ENCODE results near the gene ZNF79. TPM values are rescaled to one million over a fixed set of nuclear protein-coding genes. Genes with fewer than 3 reads are reported as not detected.

The ZNF79 gene
- total and polyA plus RNA-seq, 2 of the 8 experiments (the other 6 are each of a cell fraction or from before 2014, with no cell fraction given) = 2.4 to 7.4 TPM

DNA sequence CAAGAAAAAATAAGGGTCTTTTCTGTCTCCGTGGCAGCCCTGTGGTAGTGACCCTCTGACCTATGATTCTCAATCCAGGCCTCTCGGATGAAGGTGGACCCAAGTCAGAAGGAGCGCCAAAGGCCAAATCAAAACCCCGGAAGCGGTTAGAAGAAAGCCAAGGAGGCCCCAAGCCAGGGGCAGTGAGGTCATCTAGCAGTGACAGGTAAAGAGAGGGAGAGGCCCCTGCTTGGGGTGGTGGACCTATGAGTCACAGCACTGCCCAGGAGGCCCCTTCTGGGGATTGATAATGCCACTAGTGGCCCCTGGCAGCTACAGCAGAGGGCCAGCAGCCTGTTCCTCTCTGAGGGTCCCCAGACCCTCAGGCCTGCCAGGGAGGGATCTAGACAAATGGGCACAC lies 33.6 kb upstream of the ZNF79 start (continued):
- TF ChIP-seq RNF2 (IDR thresholded peaks at IDR 0.05; ENCODE audit: borderline replicate concordance, low read depth, low read length, missing control alignments, poor library complexity, severe bottlenecking) (no peak), SUZ12 (IDR thresholded peaks at IDR 0.05; ENCODE audit: low read length) (no peak), TAF1 (IDR thresholded peaks at IDR 0.05; ENCODE audit: low read depth, low read length) (no peak), RFX5 (IDR thresholded peaks at IDR 0.05; ENCODE audit: borderline replicate concordance, low read depth, low read length) (no peak), MAFK (IDR thresholded peaks at IDR 0.05; ENCODE audit: low read depth, low read length) (no peak), CHD1 (IDR thresholded peaks at IDR 0.05; ENCODE audit: low read depth, low read length) (no peak), JUND (IDR thresholded peaks at IDR 0.05; ENCODE audit: low read length) (no peak)
- TF ChIP-seq, protein P1, sequence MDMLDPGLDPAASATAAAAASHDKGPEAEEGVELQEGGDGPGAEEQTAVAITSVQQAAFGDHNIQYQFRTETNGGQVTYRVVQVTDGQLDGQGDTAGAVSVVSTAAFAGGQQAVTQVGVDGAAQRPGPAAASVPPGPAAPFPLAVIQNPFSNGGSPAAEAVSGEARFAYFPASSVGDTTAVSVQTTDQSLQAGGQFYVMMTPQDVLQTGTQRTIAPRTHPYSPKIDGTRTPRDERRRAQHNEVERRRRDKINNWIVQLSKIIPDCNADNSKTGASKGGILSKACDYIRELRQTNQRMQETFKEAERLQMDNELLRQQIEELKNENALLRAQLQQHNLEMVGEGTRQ (IDR thresholded peaks at IDR 0.05; ENCODE audit: low read length) = no peak

Measured in H1 (cell line).